Measurements from ENCODE around the gene SLC25A42. TPM values are rescaled to one million over a fixed set of nuclear protein-coding genes. Genes with fewer than 3 reads are reported as not detected.

SLC25A42 gene
- total RNA-seq, 4 donors from 2014 or later, result 2.9 to 25.7 (median 5.9) TPM

DNA sequence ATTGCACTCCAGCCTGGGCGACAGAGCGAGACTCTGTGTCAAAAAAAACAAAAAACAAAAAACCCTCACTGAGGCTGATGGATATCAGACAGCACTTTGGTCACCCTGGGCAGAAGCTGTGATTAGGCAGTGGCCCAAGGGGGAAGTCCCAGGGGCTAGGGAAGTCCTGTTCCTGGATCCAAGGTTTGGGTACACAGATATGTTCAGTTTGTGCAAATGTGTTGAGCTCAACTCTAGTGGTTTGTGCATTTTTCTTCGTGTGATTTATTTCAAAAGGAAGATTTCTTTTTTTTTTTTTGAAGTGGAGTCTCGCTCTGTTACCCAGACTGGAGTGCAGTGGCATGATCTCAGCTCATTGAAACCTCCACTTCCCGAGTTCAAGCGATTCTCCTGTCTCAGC lies 94.0 kb downstream of the SLC25A42 start:
- H3K4me3 ChIP-seq, result no peak overlapping the region
- H3K9me3 ChIP-seq, result no peaks in the 10 kb centered on the region
- TF ChIP-seq POLR2A (IDR thresholded peaks at IDR 0.05) (no peak), CTCF (IDR thresholded peaks at IDR 0.05) (no peak)
- H3K36me3 ChIP-seq, result no peaks in the 10 kb centered on the region
- no peak for DNase-seq
- no peaks in the 10 kb centered on the region for H3K4me1 ChIP-seq
- intact Hi-C loops (cut with DNase I; ENCODE audit: low total_unique reads), result no loop called here
- H3K27me3 ChIP-seq, result no peaks in the 10 kb centered on the region
- no peak overlapping the region for H3K27ac ChIP-seq

- intact Hi-C loops (cut with DNase I; ENCODE audit: low total_unique reads), result no loop called here
- TF ChIP-seq POLR2A (IDR thresholded peaks at IDR 0.05) (no peak), CTCF (IDR thresholded peaks at IDR 0.05) (no peak)
- no peak for DNase-seq
- H3K27me3 ChIP-seq, result no peaks in the 10 kb centered on the region
- no peaks in the 10 kb centered on the region for H3K4me1 ChIP-seq
- H3K4me3 ChIP-seq, result no peak overlapping the region
- H3K27ac ChIP-seq, result no peak overlapping the region
- H3K36me3 ChIP-seq, result no peaks in the 10 kb centered on the region
- H3K9me3 ChIP-seq, result no peaks in the 10 kb centered on the region
Measured at GRCh38 chr19:19159534-19159933, 95.7 kb downstream of the SLC25A42 start.

DNA sequence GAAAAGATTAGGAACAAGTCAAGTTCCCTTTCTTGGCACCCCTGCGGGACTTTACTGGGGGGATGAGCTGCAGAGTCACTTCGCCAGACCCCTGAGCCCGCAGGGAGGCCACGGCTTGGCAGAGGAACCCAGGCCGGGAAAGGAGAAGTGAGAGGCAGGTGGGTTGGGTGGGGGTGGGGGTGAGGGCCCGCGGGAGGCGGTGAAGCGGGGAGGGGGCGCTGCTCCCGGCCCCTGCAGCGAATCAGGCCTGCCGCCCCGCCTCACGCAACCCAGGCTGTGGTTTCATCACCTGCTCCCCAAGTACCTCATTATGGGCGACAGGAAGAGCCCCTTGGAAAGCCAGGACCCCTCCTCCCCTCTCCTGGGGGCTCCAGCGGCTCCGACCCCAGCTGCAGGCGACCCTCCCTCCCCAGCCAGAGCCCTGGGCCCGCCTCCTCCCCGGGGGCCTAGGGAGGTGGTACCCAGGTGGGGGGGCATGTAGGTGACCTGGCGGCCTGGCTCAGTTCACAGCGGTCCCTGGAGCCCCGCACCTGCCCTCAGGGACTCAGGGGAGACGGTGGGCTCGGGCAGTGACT lies 96.8 kb downstream of the SLC25A42 start:
- DNase-seq, result no peak
- Histone ChIP-seq H3K27me3 (no peaks in the 10 kb centered on the region), H3K9me3 (no peaks in the 10 kb centered on the region), H3K4me3 (no peak overlapping the region), H3K4me1 (no peaks in the 10 kb centered on the region), H3K27ac (no peak overlapping the region), H3K36me3 (no peaks in the 10 kb centered on the region)
- TF ChIP-seq CTCF (IDR thresholded peaks at IDR 0.05) (no peak), POLR2A (IDR thresholded peaks at IDR 0.05) (no peak)
- intact Hi-C loops (cut with DNase I; ENCODE audit: low total_unique reads), result no loop called here

- H3K36me3 ChIP-seq, result no peaks in the 10 kb centered on the region
- intact Hi-C loops (cut with DNase I; ENCODE audit: low total_unique reads), result no loop called here
- H3K9me3 ChIP-seq, result no peaks in the 10 kb centered on the region
- no peak for TF ChIP-seq POLR2A (IDR thresholded peaks at IDR 0.05)
- no peak for TF ChIP-seq CTCF (IDR thresholded peaks at IDR 0.05)
- H3K4me3 ChIP-seq, result no peak overlapping the region
- no peak overlapping the region for H3K27ac ChIP-seq
- no peaks in the 10 kb centered on the region for H3K4me1 ChIP-seq
- DNase-seq, result no peak
- no peaks in the 10 kb centered on the region for H3K27me3 ChIP-seq
Measured at GRCh38 chr19:19162495-19162894, 98.7 kb downstream of the SLC25A42 start.

Other genes with a start within 250 kb of the SLC25A42 start
- 100 to 1,000 TPM in 1 of 4 donors, 10 to 100 TPM in 3; 17.9 to 105 (median 43.7) TPM for gene UPF1, start 232.0 kb upstream of the SLC25A42 start, total RNA-seq
- gene CERS1, start 167.8 kb upstream of the SLC25A42 start, total RNA-seq, result 1 to 10 TPM in 1 of 4 donors, under 1 TPM in 1, not detected in 2; 0.30 to 4.9 TPM
- 100 to 1,000 TPM in 2 of 4 donors, 10 to 100 TPM in 2; 93.7 to 190 (median 134) TPM for gene COPE, start 144.6 kb upstream of the SLC25A42 start, total RNA-seq
- gene DDX49, start 144.3 kb upstream of the SLC25A42 start, total RNA-seq, result 10 to 100 TPM; 27.7 to 40.9 (median 31.4) TPM
- 10 to 100 TPM in 3 of 4 donors, 1 to 10 TPM in 1; 4.4 to 24.8 (median 23.3) TPM for gene HOMER3, start 122.8 kb upstream of the SLC25A42 start, total RNA-seq
- 10 to 100 TPM; 22.5 to 95.8 (median 53.7) TPM for gene SUGP2, start 30.5 kb upstream of the SLC25A42 start, total RNA-seq
- 10 to 100 TPM; 12.0 to 32.3 (median 15.6) TPM for gene ARMC6, start 30.4 kb upstream of the SLC25A42 start, total RNA-seq
- gene TMEM161A, start 74.5 kb downstream of the SLC25A42 start, total RNA-seq, result 10 to 100 TPM in 3 of 4 donors, 1 to 10 TPM in 1; 3.5 to 33.6 (median 17.3) TPM
- gene MEF2B, start 106.3 kb downstream of the SLC25A42 start, total RNA-seq, result 1 to 10 TPM in 1 of 4 donors, under 1 TPM in 1, not detected in 2; 0.55 to 2.0 TPM
- 10 to 100 TPM in 1 of 4 donors, 1 to 10 TPM in 1, under 1 TPM in 1, not detected in 1; 0.26 to 28.4 (median 4.0) TPM for gene BORCS8, start 128.2 kb downstream of the SLC25A42 start, total RNA-seq
- gene RFXANK, start 128.3 kb downstream of the SLC25A42 start, total RNA-seq, result 10 to 100 TPM; 24.4 to 60.2 (median 53.8) TPM
- gene NR2C2AP, start 139.4 kb downstream of the SLC25A42 start, total RNA-seq, result 10 to 100 TPM in 2 of 4 donors, 1 to 10 TPM in 1, under 1 TPM in 1; 0.77 to 16.0 (median 8.5) TPM
- under 1 TPM in 1 of 4 donors, not detected in 3; 0.21 TPM for gene NCAN, start 148.0 kb downstream of the SLC25A42 start, total RNA-seq
- under 1 TPM in 1 of 4 donors, not detected in 3; 0.88 TPM for gene TM6SF2, start 209.3 kb downstream of the SLC25A42 start, total RNA-seq

Measured in uterus (tissue), 4 donors.